ENCODE results near the gene PTDSS2.
A peak's percentile ranks its signal among the peaks of the same experiment; 100 is the strongest.

The PTDSS2 gene

GRCh38 chr11:498297-499181 is 48.5 kb downstream of the PTDSS2 start:
- no peaks in the 10 kb centered on the region for H3K9me3 ChIP-seq
- no peak for DNase-seq
- no peak overlapping the region for H3K4me3 ChIP-seq
- H3K36me3 ChIP-seq, result peaks cover 73 to 88% (median 85%) of the 10 kb centered on the region in 3 donors
- TF ChIP-seq, protein P1, sequence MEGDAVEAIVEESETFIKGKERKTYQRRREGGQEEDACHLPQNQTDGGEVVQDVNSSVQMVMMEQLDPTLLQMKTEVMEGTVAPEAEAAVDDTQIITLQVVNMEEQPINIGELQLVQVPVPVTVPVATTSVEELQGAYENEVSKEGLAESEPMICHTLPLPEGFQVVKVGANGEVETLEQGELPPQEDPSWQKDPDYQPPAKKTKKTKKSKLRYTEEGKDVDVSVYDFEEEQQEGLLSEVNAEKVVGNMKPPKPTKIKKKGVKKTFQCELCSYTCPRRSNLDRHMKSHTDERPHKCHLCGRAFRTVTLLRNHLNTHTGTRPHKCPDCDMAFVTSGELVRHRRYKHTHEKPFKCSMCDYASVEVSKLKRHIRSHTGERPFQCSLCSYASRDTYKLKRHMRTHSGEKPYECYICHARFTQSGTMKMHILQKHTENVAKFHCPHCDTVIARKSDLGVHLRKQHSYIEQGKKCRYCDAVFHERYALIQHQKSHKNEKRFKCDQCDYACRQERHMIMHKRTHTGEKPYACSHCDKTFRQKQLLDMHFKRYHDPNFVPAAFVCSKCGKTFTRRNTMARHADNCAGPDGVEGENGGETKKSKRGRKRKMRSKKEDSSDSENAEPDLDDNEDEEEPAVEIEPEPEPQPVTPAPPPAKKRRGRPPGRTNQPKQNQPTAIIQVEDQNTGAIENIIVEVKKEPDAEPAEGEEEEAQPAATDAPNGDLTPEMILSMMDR (IDR thresholded peaks at IDR 0.05), result no peak
- intact Hi-C loops (cut with DNase I; ENCODE audit: low total_unique reads), result no loop called here
- H3K27ac ChIP-seq, result no peak overlapping the region
- H3K27me3 ChIP-seq, result no peaks in the 10 kb centered on the region
- peaks cover 0 to 21% (median 17%) of the 10 kb centered on the region in 4 donors for H3K4me1 ChIP-seq

DNA sequence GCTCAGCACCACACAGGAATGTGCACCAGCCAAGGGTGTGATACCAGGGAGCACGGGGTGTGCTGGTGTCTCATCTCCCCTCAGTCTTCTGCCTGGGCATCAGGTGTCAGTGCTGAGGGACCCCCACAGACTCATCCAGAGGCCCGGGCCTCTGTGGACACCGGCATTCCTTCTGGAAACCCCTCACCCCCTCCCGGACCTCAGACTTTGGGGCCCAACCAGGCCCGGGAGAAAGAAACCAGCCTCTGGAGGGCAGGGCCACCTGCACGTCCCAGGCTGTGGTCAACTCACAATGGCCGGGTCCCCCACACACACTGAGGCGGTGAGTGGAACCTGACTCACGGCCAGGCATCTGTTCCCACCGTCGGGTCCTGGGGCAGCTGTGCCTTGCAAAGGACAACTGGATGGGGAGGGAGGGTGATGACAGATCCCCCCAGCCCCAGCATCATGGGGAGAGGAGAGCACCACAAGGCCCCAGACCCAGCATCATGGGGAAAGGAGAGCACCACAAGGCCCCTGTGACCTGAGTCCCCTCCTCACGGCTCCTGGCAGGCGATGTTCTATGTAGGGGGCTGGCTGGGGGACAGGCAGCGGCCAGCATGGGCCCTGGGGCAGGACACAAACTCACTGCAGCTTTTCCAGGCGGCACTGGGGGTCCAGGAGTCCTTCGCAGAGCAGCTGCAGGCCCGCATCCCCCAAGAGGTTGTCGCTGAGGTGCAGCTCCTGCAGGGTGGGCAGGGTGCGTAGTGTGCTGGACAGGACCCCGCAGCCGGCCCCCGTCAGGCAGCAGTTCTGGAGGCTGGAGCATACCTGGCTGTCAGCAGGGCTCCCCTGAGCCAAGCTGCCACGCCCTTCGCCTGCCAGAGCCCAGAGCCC is 49.4 kb downstream of the PTDSS2 start:
- Histone ChIP-seq H3K36me3 (peaks cover 64 to 79% (median 76%) of the 10 kb centered on the region in 3 donors), H3K4me1 (peaks cover 0 to 30% (median 26%) of the 10 kb centered on the region in 4 donors), H3K27me3 (no peaks in the 10 kb centered on the region), H3K27ac (no peak overlapping the region), H3K4me3 (no peak overlapping the region), H3K9me3 (no peaks in the 10 kb centered on the region)
- TF ChIP-seq, protein P1 (IDR thresholded peaks at IDR 0.05), result no peak
- DNase-seq, result no peak
- intact Hi-C loops (cut with DNase I; ENCODE audit: low total_unique reads), result loop anchor here (5.0 kb wide), 1 partner anchor 47 kb away; the partner anchor contains the start of gene PTDSS2

GRCh38 chr11:501001-501682 is 51.1 kb downstream of the PTDSS2 start:
- TF ChIP-seq, protein P1 (IDR thresholded peaks at IDR 0.05), result no peak
- Histone ChIP-seq H3K36me3 (peaks cover 55 to 62% (median 59%) of the 10 kb centered on the region in 3 donors), H3K4me1 (peaks cover 0 to 47% (median 40%) of the 10 kb centered on the region in 4 donors), H3K27ac (no peak overlapping the region), H3K27me3 (no peaks in the 10 kb centered on the region), H3K4me3 (no peak overlapping the region), H3K9me3 (no peaks in the 10 kb centered on the region)
- DNase-seq, result no peak
- intact Hi-C loops (cut with DNase I; ENCODE audit: low total_unique reads), result loop anchor here (5.0 kb wide), 1 partner anchor 49 kb away; the partner anchor contains the start of gene PTDSS2

GRCh38 chr11:501683-502287 is 51.7 kb downstream of the PTDSS2 start:
- Histone ChIP-seq H3K27ac (peak overlapping the region; percentile 96 to 99), H3K4me1 (peaks cover 2 to 47% (median 40%) of the 10 kb centered on the region in 4 donors), H3K27me3 (no peaks in the 10 kb centered on the region), H3K36me3 (peaks cover 49 to 55% (median 54%) of the 10 kb centered on the region in 3 donors), H3K9me3 (no peaks in the 10 kb centered on the region), H3K4me3 (no peak overlapping the region)
- DNase-seq, result no peak
- intact Hi-C loops (cut with DNase I; ENCODE audit: low total_unique reads), result loop anchor here (5.0 kb wide), 1 partner anchor 49 kb away; the partner anchor contains the start of gene PTDSS2
- TF ChIP-seq, protein P1 (IDR thresholded peaks at IDR 0.05), result no peak

Measured in tibial artery (tissue), 4 donors.